GM12891 (cell line): Measurements from ENCODE around the gene NMNAT2.

Experiments
- DNase-seq: peaks from one replicate; pipeline ENCODE4 v3.0.0; 2011; ENCODE audit warnings: low spot score; ENCODE audit not compliant: insufficient read length
- FAIRE-seq: peaks from 2 replicates; lab custom pipeline; 2011; peaks lifted over from hg19 to GRCh38; lab: Jason Lieb, UNC
- PAX5 ChIP-seq: IDR thresholded peaks from 2 replicates; pipeline ENCODE4 v1.6.1; 2011; ENCODE audit warnings: low read length, moderate library complexity, mild to moderate bottlenecking; ENCODE audit not compliant: insufficient read depth, severe bottlenecking
- POLR2A ChIP-seq: IDR thresholded peaks from 2 replicates; pipeline ENCODE4 v1.6.1; 2011; ENCODE audit warnings: low read depth, low read length, control low read depth
- POLR2AphosphoS5 ChIP-seq: IDR thresholded peaks from 2 replicates; pipeline ENCODE4 v1.6.1; 2011; ENCODE audit warnings: low read depth, low read length, control low read depth
- POU2F2 ChIP-seq: IDR thresholded peaks from 2 replicates; pipeline ENCODE4 v1.6.1; 2011; ENCODE audit warnings: low read depth, mild to moderate bottlenecking, control low read depth, low read length, moderate library complexity
- SPI1 ChIP-seq: IDR thresholded peaks from 2 replicates; pipeline ENCODE4 v1.6.1; 2011; ENCODE audit warnings: low read depth, low read length, control low read depth
- TAF1 ChIP-seq: IDR thresholded peaks from 2 replicates; pipeline ENCODE4 v1.6.1; 2011; ENCODE audit warnings: low read depth, low read length, control low read depth

The NMNAT2 gene

GRCh38 chr1:183424691-183425090 lies 6.5 kb upstream of the NMNAT2 start:
- no peak for TF ChIP-seq PAX5
- TF ChIP-seq TAF1: no peak
- FAIRE-seq: no peak

GRCh38 chr1:183423541-183423940 lies 5.4 kb upstream of the NMNAT2 start:
- TF ChIP-seq PAX5 (no peak), TAF1 (no peak), POU2F2 (no peak), POLR2A (no peak), POLR2AphosphoS5 (no peak), SPI1 (no peak)
- DNase-seq (no peak), FAIRE-seq (no peak)

More at GRCh38 chr1:183424691-183425090, 6.5 kb upstream of the NMNAT2 start:
- DNase-seq: no peak

GRCh38 chr1:183419399-183419798 lies 1.2 kb upstream of the NMNAT2 start:
- DNase-seq (no peak), FAIRE-seq (no peak)

GRCh38 chr1:183418696-183419095 lies 516 bp upstream of the NMNAT2 start:
- TF ChIP-seq POLR2A: no peak
- no peak for TF ChIP-seq PAX5
- TF ChIP-seq TAF1: no peak
- no peak for TF ChIP-seq SPI1
- no peak for TF ChIP-seq POU2F2
- no peak for TF ChIP-seq POLR2AphosphoS5
- FAIRE-seq (no peak), DNase-seq (no peak)

More at GRCh38 chr1:183419399-183419798, 1.2 kb upstream of the NMNAT2 start:
- TF ChIP-seq SPI1 (no peak), POLR2AphosphoS5 (no peak), PAX5 (no peak), POU2F2 (no peak), TAF1 (no peak), POLR2A (no peak)

- DNase-seq (peak; percentile 25), FAIRE-seq (no peak)
- TF ChIP-seq POLR2A: no peak
- TF ChIP-seq TAF1: no peak
- TF ChIP-seq SPI1: no peak
- no peak for TF ChIP-seq POU2F2
- no peak for TF ChIP-seq PAX5
- no peak for TF ChIP-seq POLR2AphosphoS5
Observed at GRCh38 chr1:183416850-183417771, 1.1 kb downstream of the NMNAT2 start.

- TF ChIP-seq POLR2AphosphoS5: no peak
- no peak for TF ChIP-seq POU2F2
- no peak for TF ChIP-seq POLR2A
- TF ChIP-seq SPI1: no peak
- no peak for TF ChIP-seq TAF1
- TF ChIP-seq PAX5: no peak
- DNase-seq (no peak), FAIRE-seq (no peak)
Observed at GRCh38 chr1:183414365-183414764, 3.8 kb downstream of the NMNAT2 start.

GRCh38 chr1:183411091-183411490 lies 7.1 kb downstream of the NMNAT2 start:
- FAIRE-seq (no peak), DNase-seq (no peak)
- TF ChIP-seq TAF1 (no peak), SPI1 (no peak), POU2F2 (no peak), POLR2A (no peak), POLR2AphosphoS5 (no peak), PAX5 (no peak)

- FAIRE-seq (no peak), DNase-seq (no peak)
- TF ChIP-seq PAX5 (no peak), TAF1 (no peak)
Observed at GRCh38 chr1:183407961-183408360, 10.2 kb downstream of the NMNAT2 start.

GRCh38 chr1:183407474-183407873 lies 10.7 kb downstream of the NMNAT2 start:
- TF ChIP-seq POLR2A: no peak
- no peak for TF ChIP-seq TAF1
- no peak for TF ChIP-seq PAX5
- 0 out of 2 replicates have a peak, but pooled peaks have one; percentile 10 for TF ChIP-seq SPI1
- DNase-seq: no peak
- FAIRE-seq: no peak

- no peak for DNase-seq
- no peak for TF ChIP-seq POU2F2
- no peak for TF ChIP-seq PAX5
- TF ChIP-seq SPI1: no peak
- FAIRE-seq: no peak
Observed at GRCh38 chr1:183404476-183404875, 13.7 kb downstream of the NMNAT2 start.
